Mesendoderm (in vitro differentiated cells): ENCODE data around the gene DCXR.

Experiments
- DNase-seq: peaks from one replicate; pipeline ENCODE4 v3.0.0; 2013
- H2AK5ac ChIP-seq: 2 replicates; pipeline ENCODE4 v1.6.1; 2013; ENCODE audit warnings: low read length, inconsistent platforms
- H2BK120ac ChIP-seq: 2 replicates; pipeline ENCODE4 v1.6.1; 2013; ENCODE audit warnings: low read depth, mild to moderate bottlenecking, low read length, moderate library complexity, mixed read lengths
- H2BK15ac ChIP-seq: replicated peaks from 2 replicates; pipeline ENCODE4 v1.6.1; 2013; ENCODE audit warnings: low read depth, mild to moderate bottlenecking, moderate library complexity
- H2BK5ac ChIP-seq: 2 replicates; pipeline ENCODE4 v1.6.1; 2013; ENCODE audit warnings: low read length, inconsistent platforms
- H3K18ac ChIP-seq: 2 replicates; pipeline ENCODE4 v1.6.1; 2013; ENCODE audit warnings: mild to moderate bottlenecking, low read length, mixed read lengths
- H3K23ac ChIP-seq: one replicate; pipeline ENCODE4 v1.6.1; 2013; ENCODE audit warnings: low read length
- H3K27ac ChIP-seq: 2 replicates; pipeline ENCODE4 v1.5.1; 2013; ENCODE audit warnings: low read depth, mild to moderate bottlenecking, inconsistent platforms, low read length, moderate library complexity
- H3K27me3 ChIP-seq: 2 replicates; pipeline ENCODE4 v1.6.1; 2013; ENCODE audit warnings: low read length, control low read depth, mild to moderate bottlenecking, inconsistent platforms; ENCODE audit not compliant: insufficient read depth, poor library complexity
- H3K36me3 ChIP-seq: 2 replicates; pipeline ENCODE4 v1.6.1; 2013; ENCODE audit warnings: low read length, inconsistent platforms; ENCODE audit not compliant: control insufficient read depth, insufficient read depth
- H3K4ac ChIP-seq: one replicate; pipeline ENCODE4 v1.6.1; 2013; ENCODE audit warnings: low read depth, mild to moderate bottlenecking, low read length, moderate library complexity
- H3K4me1 ChIP-seq: 2 replicates; pipeline ENCODE4 v1.6.1; 2013; ENCODE audit warnings: low read depth, low read length, inconsistent platforms; ENCODE audit not compliant: control insufficient read depth
- H3K4me2 ChIP-seq: 2 replicates; pipeline ENCODE4 v1.6.1; 2013; ENCODE audit warnings: low read length
- H3K4me3 ChIP-seq: 2 replicates; pipeline ENCODE4 v1.5.1; 2013; ENCODE audit warnings: mild to moderate bottlenecking, low read length
- H3K56ac ChIP-seq: one replicate; pipeline ENCODE4 v1.6.1; 2013; ENCODE audit warnings: low read length
- H3K79me1 ChIP-seq: 2 replicates; pipeline ENCODE4 v1.6.1; 2013; ENCODE audit warnings: low read length, inconsistent platforms
- H3K79me2 ChIP-seq: 2 replicates; pipeline ENCODE4 v1.6.1; 2013; ENCODE audit warnings: mild to moderate bottlenecking, low read length; ENCODE audit not compliant: control insufficient read depth, insufficient read depth
- H3K9ac ChIP-seq: 2 replicates; pipeline ENCODE4 v1.6.1; 2013; ENCODE audit warnings: low read length, inconsistent platforms
- H4K5ac ChIP-seq: one replicate; pipeline ENCODE4 v1.6.1; 2013; ENCODE audit warnings: low read length
- H4K8ac ChIP-seq: one replicate; pipeline ENCODE4 v1.6.1; 2013; ENCODE audit warnings: low read depth, mild to moderate bottlenecking, control low read depth, low read length, moderate library complexity
- WGBS: extraction: QIAGEN DNeasy Blood & Tissue Kit; methylation state at CpG from one replicate; pipeline ENCODE4 v1.1.7; 2013; ENCODE audit warnings: low lambda C conversion rate, missing lambda C conversion rate; ENCODE audit not compliant: insufficient coverage; ENCODE audit errors: extremely low coverage; 5-methylcytosine and 5-hydroxymethylcytosine counted together

The DCXR gene

DNA sequence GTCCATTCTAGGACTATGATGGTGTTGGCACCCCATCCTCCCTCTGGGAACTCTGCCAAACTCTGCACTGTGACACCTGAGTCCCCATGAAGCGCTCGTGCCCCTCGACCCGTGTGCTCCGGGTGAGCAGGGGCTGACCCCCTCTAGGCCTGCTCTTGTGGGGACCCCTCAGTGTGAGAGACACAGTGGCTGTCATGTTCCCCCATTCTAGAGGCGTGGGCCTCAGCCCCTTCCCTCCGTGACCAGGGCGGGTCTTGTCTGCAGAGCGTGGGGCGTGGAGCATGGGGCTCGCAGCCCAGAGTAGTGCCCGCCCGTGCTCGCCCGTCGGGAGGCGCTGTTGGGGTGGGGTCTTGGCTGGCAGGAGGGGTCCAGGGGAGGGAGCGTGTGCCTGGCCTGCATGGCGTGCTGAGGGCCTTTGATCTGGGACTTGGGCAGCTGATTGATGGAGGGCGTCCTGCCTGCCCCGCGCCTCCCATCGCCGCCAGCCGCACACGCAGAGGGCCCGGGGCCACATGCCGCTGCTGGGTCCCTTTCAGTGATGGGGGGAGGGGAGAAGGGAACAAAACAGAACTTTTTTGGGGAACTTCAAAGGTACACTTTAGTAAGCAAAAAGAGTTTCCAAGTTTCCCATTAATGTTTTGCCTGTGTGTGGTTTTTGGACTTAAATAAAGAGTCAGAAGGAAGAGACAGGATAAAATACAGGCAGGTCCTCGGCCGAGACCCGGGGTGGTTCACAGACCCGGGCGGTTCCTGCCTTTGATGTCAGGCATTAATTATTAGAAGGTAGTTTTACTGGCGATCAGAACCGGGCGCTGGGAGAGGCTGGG is 37.3 kb downstream of the DCXR start:
- no peaks in the 10 kb centered on the region for H3K27me3 ChIP-seq
- no peak overlapping the region for H3K23ac ChIP-seq

DNA sequence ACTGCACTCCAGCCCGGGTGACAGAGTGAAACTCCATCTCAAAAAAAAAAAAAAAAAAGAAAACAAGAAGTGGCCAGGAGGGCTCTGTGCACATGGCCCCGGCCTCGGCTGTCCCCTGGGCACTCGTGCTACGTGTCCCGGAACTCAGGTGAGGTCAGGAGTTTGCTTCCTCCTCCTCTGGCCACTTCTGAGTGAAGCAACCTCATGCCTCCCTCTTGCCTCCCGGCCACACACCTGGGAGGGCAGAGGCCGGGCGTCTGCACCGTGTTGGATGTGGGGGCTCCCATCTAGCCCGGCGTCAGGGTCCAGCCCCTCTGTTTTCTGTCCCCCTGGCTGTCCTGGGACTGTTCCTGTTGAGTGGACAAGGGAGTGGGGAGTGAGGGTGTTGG is 37.9 kb downstream of the DCXR start:
- no peak overlapping the region for H2AK5ac ChIP-seq
- H3K4me3 ChIP-seq, result no peak overlapping the region
- H3K4ac ChIP-seq, result no peak overlapping the region
- H3K23ac ChIP-seq, result no peak overlapping the region
- H3K79me1 ChIP-seq, result no peaks in the 10 kb centered on the region
- WGBS, result no CpG with 5 or more reads among the region's 12 CpGs
- H3K27me3 ChIP-seq, result no peaks in the 10 kb centered on the region
- H4K8ac ChIP-seq, result no peak overlapping the region
- H3K9ac ChIP-seq, result no peak overlapping the region
- H3K36me3 ChIP-seq, result no peaks in the 10 kb centered on the region
- no peak for DNase-seq
- no peaks in the 10 kb centered on the region for H3K79me2 ChIP-seq
- no peaks in the 10 kb centered on the region for H3K4me1 ChIP-seq
- H3K4me2 ChIP-seq, result no peak overlapping the region
- H3K18ac ChIP-seq, result no peak overlapping the region
- H3K27ac ChIP-seq, result no peak overlapping the region
- no peak overlapping the region for H2BK15ac ChIP-seq
- H4K5ac ChIP-seq, result no peak overlapping the region
- no peak overlapping the region for H2BK120ac ChIP-seq
- H2BK5ac ChIP-seq, result no peak overlapping the region
- H3K56ac ChIP-seq, result no peak overlapping the region

More for the DNA sequence above, 37.3 kb downstream of the DCXR start:
- H3K4me1 ChIP-seq, result no peaks in the 10 kb centered on the region
- no peaks in the 10 kb centered on the region for H3K36me3 ChIP-seq
- no peak overlapping the region for H3K4me3 ChIP-seq
- H3K79me2 ChIP-seq, result no peaks in the 10 kb centered on the region
- no peaks in the 10 kb centered on the region for H3K79me1 ChIP-seq
- no peak overlapping the region for H3K9ac ChIP-seq
- no peak overlapping the region for H2BK120ac ChIP-seq
- H2BK5ac ChIP-seq, result no peak overlapping the region
- no peak overlapping the region for H2BK15ac ChIP-seq
- H3K27ac ChIP-seq, result no peak overlapping the region
- no peak overlapping the region for H2AK5ac ChIP-seq
- no CpG with 5 or more reads among the region's 36 CpGs for WGBS
- H3K4me2 ChIP-seq, result no peak overlapping the region
- H4K5ac ChIP-seq, result no peak overlapping the region
- no peak overlapping the region for H3K56ac ChIP-seq
- H4K8ac ChIP-seq, result no peak overlapping the region
- no peak overlapping the region for H3K18ac ChIP-seq
- H3K4ac ChIP-seq, result no peak overlapping the region
- DNase-seq, result no peak

DNA sequence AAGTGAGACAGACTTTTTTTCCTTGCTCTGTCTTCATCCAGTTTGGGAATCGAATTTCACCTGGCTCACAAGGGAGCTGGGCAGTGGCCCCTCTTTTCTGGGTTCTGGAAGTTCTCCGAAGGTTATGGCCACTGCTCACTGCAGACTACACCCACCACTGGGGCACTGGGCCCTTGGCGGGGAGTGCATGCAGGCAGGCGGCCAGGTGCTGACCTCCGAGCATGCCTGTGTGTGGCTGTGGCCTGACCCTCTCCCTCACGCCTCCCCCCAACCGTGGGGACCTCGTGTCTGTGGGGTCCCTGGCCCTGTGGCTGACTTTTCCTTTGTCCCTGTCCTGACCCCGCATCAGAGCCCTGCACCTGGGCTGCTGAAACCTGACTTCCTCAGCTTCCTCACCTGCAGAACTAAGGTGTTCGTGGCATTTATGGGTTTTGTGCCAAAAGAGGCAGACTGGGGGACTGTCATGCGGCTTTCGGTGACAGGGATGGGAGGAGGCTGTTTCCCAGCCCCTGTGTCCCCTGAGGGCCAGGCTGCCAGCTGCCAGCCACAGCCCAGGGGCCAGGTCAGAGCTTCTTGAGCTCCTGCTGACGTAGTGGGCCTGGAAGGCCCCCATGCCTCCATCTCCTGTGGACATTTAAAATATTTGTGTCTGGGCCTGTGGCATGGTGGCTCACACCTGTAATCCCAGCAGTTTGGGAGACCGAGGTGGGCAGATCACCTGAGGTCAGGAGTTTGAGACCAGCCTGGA is 38.6 kb downstream of the DCXR start:
- Histone ChIP-seq H3K27ac (no peak overlapping the region), H3K36me3 (no peaks in the 10 kb centered on the region), H3K27me3 (no peaks in the 10 kb centered on the region), H3K4me3 (no peak overlapping the region), H4K5ac (no peak overlapping the region), H3K4me2 (no peak overlapping the region), H3K9ac (no peak overlapping the region), H2AK5ac (no peak overlapping the region), H3K23ac (no peak overlapping the region), H2BK15ac (no peak overlapping the region), H3K79me1 (no peaks in the 10 kb centered on the region), H3K4ac (no peak overlapping the region), H2BK5ac (no peak overlapping the region), H3K4me1 (no peaks in the 10 kb centered on the region), H3K79me2 (no peaks in the 10 kb centered on the region), H2BK120ac (no peak overlapping the region), H3K56ac (no peak overlapping the region), H4K8ac (no peak overlapping the region), H3K18ac (no peak overlapping the region)
- no peak for DNase-seq
- WGBS, result no CpG with 5 or more reads among the region's 14 CpGs

DNA sequence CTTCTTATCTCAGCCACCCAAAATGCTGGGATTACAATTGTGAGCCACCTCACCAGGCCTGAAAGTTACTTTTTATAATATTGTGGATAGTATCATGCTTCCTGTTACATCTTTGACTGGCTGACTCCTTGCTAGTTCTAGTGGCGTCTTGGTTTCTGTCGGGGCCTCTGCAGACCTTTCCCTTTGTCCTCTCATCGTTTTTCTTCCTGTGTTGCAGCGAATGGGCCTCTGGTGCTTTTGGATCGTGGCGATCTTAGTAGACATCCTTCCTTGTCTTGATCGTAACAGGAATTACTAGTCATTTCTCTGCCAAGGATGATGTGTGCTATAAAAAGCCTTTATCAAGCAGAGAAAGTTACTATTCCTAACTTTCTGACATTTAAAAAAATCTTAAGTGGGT is 39.3 kb downstream of the DCXR start:
- no peak overlapping the region for H3K18ac ChIP-seq
- no peak overlapping the region for H3K4me3 ChIP-seq
- no peak overlapping the region for H2BK120ac ChIP-seq
- no peaks in the 10 kb centered on the region for H3K36me3 ChIP-seq
- H3K4ac ChIP-seq, result no peak overlapping the region
- no peak overlapping the region for H2AK5ac ChIP-seq
- H3K27ac ChIP-seq, result no peak overlapping the region
- H3K23ac ChIP-seq, result no peak overlapping the region
- no peak overlapping the region for H4K8ac ChIP-seq
- no peak overlapping the region for H2BK15ac ChIP-seq
- no peak overlapping the region for H3K4me2 ChIP-seq
- no peaks in the 10 kb centered on the region for H3K4me1 ChIP-seq
- no peaks in the 10 kb centered on the region for H3K27me3 ChIP-seq
- no peak overlapping the region for H4K5ac ChIP-seq
- no peak overlapping the region for H3K9ac ChIP-seq
- H2BK5ac ChIP-seq, result no peak overlapping the region
- H3K56ac ChIP-seq, result no peak overlapping the region
- H3K79me2 ChIP-seq, result no peaks in the 10 kb centered on the region
- H3K79me1 ChIP-seq, result no peaks in the 10 kb centered on the region
- no peak for DNase-seq
- WGBS, result no CpG with 5 or more reads among the region's 7 CpGs

DNA sequence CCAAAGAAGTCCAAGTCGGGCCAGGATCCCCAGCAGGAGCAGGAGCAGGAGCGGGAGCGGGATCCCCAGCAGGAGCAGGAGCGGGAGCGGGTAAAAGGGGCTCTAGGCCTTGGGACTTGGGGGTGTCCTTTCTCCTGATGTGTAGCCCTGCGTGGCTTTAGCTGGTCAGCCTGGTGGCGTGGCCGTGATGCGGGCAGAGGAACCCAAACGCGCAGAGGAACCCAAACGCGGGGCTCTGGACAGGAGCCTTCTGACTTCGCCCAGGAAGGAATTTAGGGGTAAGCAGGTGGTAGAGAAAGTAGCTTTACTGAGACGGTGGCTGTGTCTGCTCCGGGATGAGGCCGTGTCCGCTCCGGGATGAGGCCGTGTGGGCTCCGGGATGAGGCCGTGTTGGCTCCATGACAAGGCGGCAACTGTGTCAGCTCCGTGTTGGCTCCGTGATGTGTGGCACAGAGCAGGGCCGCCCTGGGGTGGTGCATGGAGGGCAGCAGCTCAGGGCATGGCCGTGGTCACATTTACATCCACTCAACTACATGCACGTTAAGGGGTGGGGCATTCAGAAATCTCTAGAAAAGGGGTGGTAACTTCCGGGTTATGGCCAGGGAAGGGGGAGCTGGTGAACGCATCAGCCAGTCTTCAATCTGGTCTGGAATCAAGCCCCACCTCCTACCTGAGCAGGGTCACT is 40.6 kb downstream of the DCXR start:
- Histone ChIP-seq H2AK5ac (no peak overlapping the region), H3K9ac (no peak overlapping the region), H4K8ac (no peak overlapping the region), H3K27me3 (no peaks in the 10 kb centered on the region), H2BK15ac (no peak overlapping the region), H3K27ac (no peak overlapping the region), H3K4me2 (no peak overlapping the region), H3K56ac (no peak overlapping the region), H2BK5ac (no peak overlapping the region), H3K79me1 (no peaks in the 10 kb centered on the region), H3K36me3 (no peaks in the 10 kb centered on the region), H3K23ac (no peak overlapping the region), H3K4me1 (peaks cover 2% of the 10 kb centered on the region), H3K79me2 (no peaks in the 10 kb centered on the region), H4K5ac (no peak overlapping the region), H3K18ac (no peak overlapping the region), H2BK120ac (no peak overlapping the region), H3K4ac (no peak overlapping the region), H3K4me3 (no peak overlapping the region)
- DNase-seq, result no peak
- no CpG with 5 or more reads among the region's 30 CpGs for WGBS
